C4-2B (cell line): ENCODE results near the gene NIPA2.

Source experiments
- CTCF ChIP-seq: fragments of 450-650 bp; conservative IDR thresholded peaks from 2 replicates; pipeline ENCODE4 v1.5.1; 2017; ENCODE audit warnings: mild to moderate bottlenecking
- ZFX ChIP-seq: fragments of 450-650 bp; IDR thresholded peaks from 2 replicates; pipeline ENCODE4 v1.6.1; 2017

DNA sequence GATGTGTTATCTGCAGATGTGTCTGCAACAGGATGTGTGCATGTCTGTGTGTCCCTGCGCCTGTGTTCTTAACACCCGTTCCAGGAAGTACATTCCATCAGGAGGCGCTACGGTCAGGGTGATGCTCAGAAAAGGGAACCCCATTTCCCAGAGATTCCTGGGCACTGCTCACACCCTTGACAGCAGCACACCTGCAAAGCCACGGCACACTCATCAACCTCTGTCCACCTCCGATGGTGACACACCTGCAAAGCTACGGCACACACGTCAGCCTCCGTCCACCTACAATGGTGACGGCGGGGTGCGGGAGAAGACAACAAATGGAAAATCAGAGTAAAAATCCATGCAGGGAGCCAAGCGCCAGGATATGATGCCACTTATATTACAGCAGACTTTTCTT, 55.4 kb downstream of the NIPA2 start:
- TF ChIP-seq CTCF (no peak), ZFX (no peak)
